ENCODE measurements around the gene ADD3. TPM values are rescaled to one million over a fixed set of nuclear protein-coding genes. Genes with fewer than 3 reads are reported as not detected.

ADD3 gene
- total RNA-seq, 1 experiment from 2014 or later, result 32.4 TPM

DNA sequence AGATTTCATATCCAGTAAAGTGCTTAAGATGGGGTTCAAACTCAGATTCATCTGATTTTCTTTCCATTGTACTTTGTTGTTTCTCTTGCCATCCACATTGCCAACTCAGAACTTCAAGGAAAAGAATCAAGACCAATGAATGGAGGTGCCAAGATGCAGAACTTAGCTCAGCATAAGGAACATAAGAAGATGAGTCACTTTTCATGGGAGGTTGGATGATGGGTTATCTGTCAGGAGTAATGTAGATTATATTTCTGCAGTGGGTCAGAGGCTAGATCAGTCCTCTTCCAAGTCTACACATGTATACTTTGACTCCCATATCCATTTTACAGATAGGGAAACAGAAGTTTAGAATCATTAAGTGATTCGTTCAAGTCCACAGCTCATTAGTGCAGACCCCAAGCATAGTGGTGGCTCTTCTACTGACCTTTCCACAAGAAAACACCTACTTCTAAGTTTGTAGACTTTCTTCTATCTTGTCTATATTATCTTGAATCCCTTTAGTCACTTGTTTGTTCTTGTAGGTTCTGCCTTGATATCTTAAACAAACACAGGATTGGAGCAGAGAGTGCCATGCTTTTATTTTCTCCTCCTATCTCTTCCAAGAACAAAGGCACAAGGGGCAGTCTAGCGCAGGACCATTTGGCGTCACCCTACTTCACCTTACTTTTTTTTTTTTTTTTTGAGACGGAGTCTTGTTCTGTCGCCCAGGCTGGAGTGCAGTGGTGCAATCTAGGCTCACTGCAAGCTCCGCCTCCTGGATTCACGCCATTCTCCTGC lies 14.0 kb upstream of the ADD3 start:
- peaks cover 7% of the 10 kb centered on the region; the same call in 1 of the 2 replicates for H3K27me3 ChIP-seq (ENCODE audit: control insufficient read depth, insufficient read depth, low read length)
- TF ChIP-seq, protein P1, sequence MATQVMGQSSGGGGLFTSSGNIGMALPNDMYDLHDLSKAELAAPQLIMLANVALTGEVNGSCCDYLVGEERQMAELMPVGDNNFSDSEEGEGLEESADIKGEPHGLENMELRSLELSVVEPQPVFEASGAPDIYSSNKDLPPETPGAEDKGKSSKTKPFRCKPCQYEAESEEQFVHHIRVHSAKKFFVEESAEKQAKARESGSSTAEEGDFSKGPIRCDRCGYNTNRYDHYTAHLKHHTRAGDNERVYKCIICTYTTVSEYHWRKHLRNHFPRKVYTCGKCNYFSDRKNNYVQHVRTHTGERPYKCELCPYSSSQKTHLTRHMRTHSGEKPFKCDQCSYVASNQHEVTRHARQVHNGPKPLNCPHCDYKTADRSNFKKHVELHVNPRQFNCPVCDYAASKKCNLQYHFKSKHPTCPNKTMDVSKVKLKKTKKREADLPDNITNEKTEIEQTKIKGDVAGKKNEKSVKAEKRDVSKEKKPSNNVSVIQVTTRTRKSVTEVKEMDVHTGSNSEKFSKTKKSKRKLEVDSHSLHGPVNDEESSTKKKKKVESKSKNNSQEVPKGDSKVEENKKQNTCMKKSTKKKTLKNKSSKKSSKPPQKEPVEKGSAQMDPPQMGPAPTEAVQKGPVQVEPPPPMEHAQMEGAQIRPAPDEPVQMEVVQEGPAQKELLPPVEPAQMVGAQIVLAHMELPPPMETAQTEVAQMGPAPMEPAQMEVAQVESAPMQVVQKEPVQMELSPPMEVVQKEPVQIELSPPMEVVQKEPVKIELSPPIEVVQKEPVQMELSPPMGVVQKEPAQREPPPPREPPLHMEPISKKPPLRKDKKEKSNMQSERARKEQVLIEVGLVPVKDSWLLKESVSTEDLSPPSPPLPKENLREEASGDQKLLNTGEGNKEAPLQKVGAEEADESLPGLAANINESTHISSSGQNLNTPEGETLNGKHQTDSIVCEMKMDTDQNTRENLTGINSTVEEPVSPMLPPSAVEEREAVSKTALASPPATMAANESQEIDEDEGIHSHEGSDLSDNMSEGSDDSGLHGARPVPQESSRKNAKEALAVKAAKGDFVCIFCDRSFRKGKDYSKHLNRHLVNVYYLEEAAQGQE (IDR thresholded peaks at IDR 0.05; ENCODE audit: insufficient read depth in 1 of 2, low read depth in 2 of 2, low read length in 1 of 2), result no peak
- TF ChIP-seq, protein P2, sequence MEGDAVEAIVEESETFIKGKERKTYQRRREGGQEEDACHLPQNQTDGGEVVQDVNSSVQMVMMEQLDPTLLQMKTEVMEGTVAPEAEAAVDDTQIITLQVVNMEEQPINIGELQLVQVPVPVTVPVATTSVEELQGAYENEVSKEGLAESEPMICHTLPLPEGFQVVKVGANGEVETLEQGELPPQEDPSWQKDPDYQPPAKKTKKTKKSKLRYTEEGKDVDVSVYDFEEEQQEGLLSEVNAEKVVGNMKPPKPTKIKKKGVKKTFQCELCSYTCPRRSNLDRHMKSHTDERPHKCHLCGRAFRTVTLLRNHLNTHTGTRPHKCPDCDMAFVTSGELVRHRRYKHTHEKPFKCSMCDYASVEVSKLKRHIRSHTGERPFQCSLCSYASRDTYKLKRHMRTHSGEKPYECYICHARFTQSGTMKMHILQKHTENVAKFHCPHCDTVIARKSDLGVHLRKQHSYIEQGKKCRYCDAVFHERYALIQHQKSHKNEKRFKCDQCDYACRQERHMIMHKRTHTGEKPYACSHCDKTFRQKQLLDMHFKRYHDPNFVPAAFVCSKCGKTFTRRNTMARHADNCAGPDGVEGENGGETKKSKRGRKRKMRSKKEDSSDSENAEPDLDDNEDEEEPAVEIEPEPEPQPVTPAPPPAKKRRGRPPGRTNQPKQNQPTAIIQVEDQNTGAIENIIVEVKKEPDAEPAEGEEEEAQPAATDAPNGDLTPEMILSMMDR (IDR thresholded peaks at IDR 0.05), result no peak
- no peak for TF ChIP-seq POLR2AphosphoS5 (IDR thresholded peaks at IDR 0.05; ENCODE audit: low read depth, low read length)
- TF ChIP-seq TCF7L2 (IDR thresholded peaks at IDR 0.05; ENCODE audit: low read depth, low read length), result no peak
- TF ChIP-seq SIN3A (IDR thresholded peaks at IDR 0.05; ENCODE audit: borderline replicate concordance, insufficient read depth, low read depth, low read length), result no peak
- no peaks in the 10 kb centered on the region for H3K36me3 ChIP-seq (ENCODE audit: control insufficient read depth, insufficient read depth, low read length)
- DNase-seq (ENCODE audit: low read depth, low spot score) (no peak), ATAC-seq (no peak)
- H3K4me3 ChIP-seq (ENCODE audit: low read depth in 2 of 2, low read length in 2 of 2), result no peak overlapping the region
- in situ Hi-C loops (cut with HindIII; ENCODE audit: low pct_unique_long_range_greater_than_20kb, low sequenced_read_pairs) (no loop called here), intact Hi-C loops (cut with micrococcal nuclease; ENCODE audit: unreplicated experiment) (no loop called here)
- CTCF ChIA-PET, result no interaction called here
- H3K27ac ChIP-seq (ENCODE audit: low read length), result no peak overlapping the region
- no peaks in the 10 kb centered on the region for H3K9me3 ChIP-seq (ENCODE audit: control insufficient read depth, insufficient read depth, low read depth, low read length)
- H3K4me1 ChIP-seq (ENCODE audit: control insufficient read depth, insufficient read depth, low read length), result no peaks in the 10 kb centered on the region
- POLR2A ChIA-PET, result interaction anchor here (0.6 kb wide), 1 partner anchor 428 kb away, joined by 3 read pairs; no protein-coding TSS in a partner anchor
- no TSS peak for BruUV-seq (replicated peaks)

DNA sequence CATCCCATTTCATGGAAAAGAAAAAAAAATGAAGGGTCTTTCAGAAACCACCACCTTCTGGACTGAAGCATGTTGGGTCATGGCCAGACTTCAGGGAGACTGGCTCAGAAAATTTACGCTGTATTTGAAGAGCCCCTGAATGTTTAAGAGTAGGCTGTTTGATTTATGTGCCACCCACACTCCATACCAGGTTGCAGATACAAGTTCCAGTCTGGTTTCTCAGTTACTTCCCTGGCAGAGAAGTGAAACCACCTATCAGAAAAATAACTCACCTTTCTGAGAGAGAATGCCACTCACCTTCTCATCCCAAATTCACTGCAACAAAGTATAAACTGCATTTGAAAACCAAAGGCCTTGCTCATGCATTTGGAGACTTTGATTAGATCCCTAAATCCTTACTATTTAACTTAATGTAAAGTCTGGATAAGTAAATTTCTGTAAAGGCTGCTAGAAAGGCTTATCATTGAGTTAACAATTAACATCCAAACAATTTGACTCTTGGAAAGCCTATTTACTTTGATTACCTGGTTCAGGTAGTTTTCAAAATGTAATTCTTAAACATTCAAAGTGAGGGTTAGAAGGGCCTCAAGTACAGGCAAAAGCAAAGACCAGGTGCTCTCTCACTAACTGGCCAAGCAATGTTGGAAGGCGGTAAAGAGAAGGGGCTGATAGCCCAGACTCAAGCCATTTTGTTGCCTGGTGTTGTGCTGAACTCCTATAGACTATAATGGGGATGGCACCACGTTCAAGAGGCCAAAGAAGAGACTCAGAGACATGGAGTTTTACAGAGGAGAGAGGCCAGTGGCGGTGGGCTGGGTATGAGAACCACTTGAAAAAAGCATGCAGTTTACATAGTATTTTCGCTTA lies 12.8 kb upstream of the ADD3 start:
- DNase-seq (ENCODE audit: low read depth, low spot score) (no peak), ATAC-seq (no peak)
- no peaks in the 10 kb centered on the region for H3K36me3 ChIP-seq (ENCODE audit: control insufficient read depth, insufficient read depth, low read length)
- POLR2A ChIA-PET, result interaction anchor here (0.6 kb wide), 1 partner anchor 427 kb away, joined by 3 read pairs; no protein-coding TSS in a partner anchor
- in situ Hi-C loops (cut with HindIII; ENCODE audit: low pct_unique_long_range_greater_than_20kb, low sequenced_read_pairs), result no loop called here
- intact Hi-C loops (cut with micrococcal nuclease; ENCODE audit: unreplicated experiment), result no loop called here
- no peaks in the 10 kb centered on the region for H3K4me1 ChIP-seq (ENCODE audit: control insufficient read depth, insufficient read depth, low read length)
- no peak overlapping the region for H3K4me3 ChIP-seq (ENCODE audit: low read depth in 2 of 2, low read length in 2 of 2)
- H3K27me3 ChIP-seq (ENCODE audit: control insufficient read depth, insufficient read depth, low read length), result peaks cover 7% of the 10 kb centered on the region; the same call in 1 of the 2 replicates
- CTCF ChIA-PET, result no interaction called here
- no peak for TF ChIP-seq SIN3A (IDR thresholded peaks at IDR 0.05; ENCODE audit: borderline replicate concordance, insufficient read depth, low read depth, low read length)
- BruUV-seq (replicated peaks), result no TSS peak
- no peaks in the 10 kb centered on the region for H3K9me3 ChIP-seq (ENCODE audit: control insufficient read depth, insufficient read depth, low read depth, low read length)
- H3K27ac ChIP-seq (ENCODE audit: low read length), result no peak overlapping the region

Data from Panc1 (cell line).